HCT116 (cell line): ENCODE results near the gene USH1C.

Experiments used
- CTCF ChIP-seq, 3 experiments: fragments of 200-600 bp in 1 of 3; sonication (generic) in 1 of 3; IDR thresholded peaks in 2 of 3; conservative IDR thresholded peaks in 1 of 3; 2 replicates each; pipeline ENCODE4 v1.5.1; 2012 to 2017; ENCODE audit warnings: low read depth in 2 of 3, low read length in 2 of 3, antibody characterized with exemption in 1 of 3, borderline replicate concordance in 1 of 3, control low read depth in 1 of 3, mild to moderate bottlenecking in 1 of 3, mixed read lengths in 1 of 3, mixed run types in 1 of 3, moderate library complexity in 1 of 3; ENCODE audit not compliant: insufficient read depth in 1 of 3
- EZH2 ChIP-seq: fragments of 200-600 bp; sonication (generic); IDR thresholded peaks from 2 replicates; pipeline ENCODE4 v1.6.1; 2017; ENCODE audit warnings: antibody characterized with exemption, mixed run types
- FOSL1 ChIP-seq: IDR thresholded peaks from 2 replicates; pipeline ENCODE4 v1.6.1; 2012; ENCODE audit warnings: low read depth
- POLR2AphosphoS5 ChIP-seq: IDR thresholded peaks from 2 replicates; pipeline ENCODE4 v1.6.1; 2011; ENCODE audit warnings: mild to moderate bottlenecking, low read depth, low read length, moderate library complexity

GRCh38 chr11:17506314-17506713 is 37.9 kb downstream of the USH1C start:
- TF ChIP-seq POLR2AphosphoS5 (no peak), CTCF (IDR thresholded peaks at IDR 0.05 in 2 of 3, conservative IDR thresholded peaks at IDR 0.05 in 1 of 3; ENCODE audit: borderline replicate concordance in 1 of 3, insufficient read depth in 1 of 3, low read depth in 2 of 3, low read length in 2 of 3) (no peak), EZH2 (no peak), FOSL1 (no peak)
